Mucosa of descending colon (tissue), 3 donors: ENCODE results near the gene ATG9B. TPM values are rescaled to one million over a fixed set of nuclear protein-coding genes. Genes with fewer than 3 reads are reported as not detected.

Source experiments
- ATAC-seq: fragments of 200-7000 bp; cut with Tn5 transposase; one replicate; pipeline ENCODE4 v1.9.1; 2020; ENCODE audit warnings: mild to moderate bottlenecking, moderate library complexity
- DNase-seq, 3 donors: peaks; one replicate each; pipeline ENCODE4 v3.0.0-alpha.2; 2020
- H3K36me3 ChIP-seq: fragments of 200-600 bp; one replicate; pipeline ENCODE4 v1.8.0; 2021; ENCODE audit warnings: low read depth, mild to moderate bottlenecking
- H3K4me1 ChIP-seq: fragments of 200-600 bp; one replicate; pipeline ENCODE4 v1.8.0; 2021; ENCODE audit warnings: low read depth, mild to moderate bottlenecking
- H3K4me3 ChIP-seq: fragments of 200-600 bp; one replicate; pipeline ENCODE4 v1.8.0; 2021; ENCODE audit warnings: mild to moderate bottlenecking
- H3K9me3 ChIP-seq: fragments of 200-600 bp; one replicate; pipeline ENCODE4 v1.8.0; 2021; ENCODE audit warnings: mild to moderate bottlenecking
- CTCF ChIP-seq: fragments of 200-600 bp; IDR thresholded peaks from one replicate; pipeline ENCODE4 v1.8.0; 2022; ENCODE audit warnings: antibody characterized with exemption, mild to moderate bottlenecking
- intact Hi-C, 2 donors: fragments of 100-400 bp; cut with DNase I in 1 of 2; cut with micrococcal nuclease in 1 of 2; formaldehyde crosslinking; loops; one replicate each; pipeline versions ENCODE4 v1.11.0 to v1.11.1; 2022; cut with DNase I, micrococcal nuclease
- total RNA-seq, 3 donors: library from RNA; stranded (reverse); fragmentation: NEBNext Ultra II Directional in 2 of 3; extraction: Animal tissue kit (Norgen Biotek cat#: 25700) in 2 of 3; gene quantifications; one replicate each; pipeline versions ENCODE4 v1.2.1 to v1.2.4, GENCODE V29; 2021 to 2023
- donor health status: DM: no; HTN: no; CAD: no; lungs with moderate emphysema.
- donor health status: DM: no; HTN: no; CAD: no.
- donor health status: DM: no; HTN: yes; CAD: no.

ATG9B gene
- total RNA-seq, 3 donors from 2014 or later = 0.09 to 0.90 (median 0.89) TPM

- ATAC-seq (peak; percentile 27), DNase-seq (peak in 1 of 3 donors; percentile 47)
- intact Hi-C loops = no loop called here
- Histone ChIP-seq H3K9me3 (no peaks in the 10 kb centered on the region), H3K4me3 (no peak overlapping the region), H3K36me3 (peaks cover 10% of the 10 kb centered on the region), H3K4me1 (no peaks in the 10 kb centered on the region)
- no peak for TF ChIP-seq CTCF
Observed at GRCh38 chr7:151069841-151070573, 45.7 kb upstream of the ATG9B start.

GRCh38 chr7:151068069-151068773 is 43.9 kb upstream of the ATG9B start:
- intact Hi-C loops = no loop called here
- DNase-seq (no peak), ATAC-seq (no peak)
- Histone ChIP-seq H3K4me1 (no peaks in the 10 kb centered on the region), H3K36me3 (peaks cover 10% of the 10 kb centered on the region), H3K9me3 (no peaks in the 10 kb centered on the region), H3K4me3 (no peak overlapping the region)
- TF ChIP-seq CTCF = no peak

- Histone ChIP-seq H3K4me3 (no peak overlapping the region), H3K4me1 (peaks cover 8% of the 10 kb centered on the region), H3K9me3 (no peaks in the 10 kb centered on the region), H3K36me3 (peaks cover 10% of the 10 kb centered on the region)
- intact Hi-C loops = no loop called here
- TF ChIP-seq CTCF = no peak
- ATAC-seq (no peak), DNase-seq (no peak)
Observed at GRCh38 chr7:151066273-151066974, 42.1 kb upstream of the ATG9B start.

GRCh38 chr7:151065516-151065915 is 41.2 kb upstream of the ATG9B start:
- no peaks in the 10 kb centered on the region for H3K9me3 ChIP-seq
- intact Hi-C loops = no loop called here
- no peak for DNase-seq
- peaks cover 10% of the 10 kb centered on the region for H3K36me3 ChIP-seq
- ATAC-seq = no peak
- H3K4me1 ChIP-seq = peaks cover 17% of the 10 kb centered on the region
- TF ChIP-seq CTCF = no peak
- no peak overlapping the region for H3K4me3 ChIP-seq

- peaks cover 5% of the 10 kb centered on the region for H3K36me3 ChIP-seq
Observed at GRCh38 chr7:151064993-151065392, 40.7 kb upstream of the ATG9B start.

More at GRCh38 chr7:151064993-151065392, 40.7 kb upstream of the ATG9B start:
- DNase-seq = no peak
- peaks cover 22% of the 10 kb centered on the region for H3K4me1 ChIP-seq
- no peak overlapping the region for H3K4me3 ChIP-seq
- TF ChIP-seq CTCF = no peak
- no peaks in the 10 kb centered on the region for H3K9me3 ChIP-seq
- no peak for ATAC-seq
- intact Hi-C loops = no loop called here
